GM19467 (cell line): Measurements from ENCODE around the gene VENTX.
"Not testable (repeated sequence)": the region's sequence is repeated elsewhere in the genome, so short reads cannot be mapped to it uniquely, and the experiment has no call there.

Experiments
- ATAC-seq: cut with Tn5 transposase; IDR thresholded peaks from one replicate; pipeline ENCODE4 v1.9.1; 2021; ENCODE audit warnings: mild to moderate bottlenecking, moderate library complexity; ENCODE audit not compliant: unreplicated experiment

The VENTX gene

DNA sequence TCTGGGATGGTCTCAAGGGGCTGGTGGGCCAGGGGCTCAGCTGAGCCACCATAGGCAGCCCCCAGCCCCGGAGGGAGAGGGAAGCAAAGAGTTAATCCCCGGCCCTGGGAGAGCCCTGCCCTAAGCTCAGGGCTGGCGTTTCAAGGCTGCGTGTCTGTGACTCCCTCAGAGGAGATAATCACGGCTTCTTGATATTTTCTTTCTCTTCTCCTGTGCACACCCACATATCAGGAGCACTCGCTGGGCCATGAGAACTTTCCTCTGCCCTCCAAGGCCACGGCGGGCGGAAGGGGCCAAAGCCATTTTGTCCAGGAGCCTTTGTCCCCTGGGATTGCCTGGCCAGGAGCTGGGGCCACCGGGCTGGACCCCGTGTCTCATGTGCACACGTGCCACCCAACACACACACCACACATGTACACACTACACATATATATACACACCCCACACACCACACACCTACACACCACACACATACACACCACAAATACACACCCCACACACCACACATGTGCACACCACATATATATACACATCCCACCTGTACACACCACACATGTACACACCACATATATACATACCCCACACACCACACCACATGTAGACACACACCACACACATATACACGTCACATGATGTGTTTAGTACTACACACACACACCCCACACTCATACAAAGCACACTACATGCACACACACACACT is 16.9 kb downstream of the VENTX start:
- ATAC-seq, result no peak

GRCh38 chr10:133255323-133255722 is 17.7 kb downstream of the VENTX start:
- no peak for ATAC-seq

DNA sequence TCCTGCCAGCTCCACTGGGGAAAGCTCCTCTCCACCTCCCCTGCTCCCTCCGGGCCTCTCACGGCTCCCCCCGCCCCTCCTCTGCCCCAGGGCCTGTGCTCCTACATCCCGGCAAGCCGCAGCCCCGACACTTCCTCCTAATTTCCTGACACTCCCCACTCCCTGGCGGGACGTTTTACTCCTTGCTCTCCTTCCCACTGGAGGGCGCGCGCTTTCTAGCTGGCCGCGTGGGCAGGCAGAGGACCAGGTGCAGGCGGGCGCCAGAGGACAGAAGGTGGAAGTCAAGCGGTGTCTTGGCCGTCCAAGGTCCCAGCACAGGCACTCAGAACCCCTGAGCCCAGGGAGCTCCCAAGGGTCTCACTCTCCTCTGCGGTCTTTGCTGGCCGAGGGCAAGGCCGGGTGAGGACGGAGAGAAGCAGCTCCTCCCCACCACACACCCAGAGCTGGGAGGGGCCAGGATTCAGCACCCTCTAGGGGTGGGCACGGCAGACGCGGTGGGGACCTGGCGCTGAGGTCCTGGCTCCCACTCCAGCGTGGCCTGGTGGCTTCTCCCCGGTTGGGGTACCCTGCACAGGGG is 19.9 kb downstream of the VENTX start:
- ATAC-seq, result no peak

DNA sequence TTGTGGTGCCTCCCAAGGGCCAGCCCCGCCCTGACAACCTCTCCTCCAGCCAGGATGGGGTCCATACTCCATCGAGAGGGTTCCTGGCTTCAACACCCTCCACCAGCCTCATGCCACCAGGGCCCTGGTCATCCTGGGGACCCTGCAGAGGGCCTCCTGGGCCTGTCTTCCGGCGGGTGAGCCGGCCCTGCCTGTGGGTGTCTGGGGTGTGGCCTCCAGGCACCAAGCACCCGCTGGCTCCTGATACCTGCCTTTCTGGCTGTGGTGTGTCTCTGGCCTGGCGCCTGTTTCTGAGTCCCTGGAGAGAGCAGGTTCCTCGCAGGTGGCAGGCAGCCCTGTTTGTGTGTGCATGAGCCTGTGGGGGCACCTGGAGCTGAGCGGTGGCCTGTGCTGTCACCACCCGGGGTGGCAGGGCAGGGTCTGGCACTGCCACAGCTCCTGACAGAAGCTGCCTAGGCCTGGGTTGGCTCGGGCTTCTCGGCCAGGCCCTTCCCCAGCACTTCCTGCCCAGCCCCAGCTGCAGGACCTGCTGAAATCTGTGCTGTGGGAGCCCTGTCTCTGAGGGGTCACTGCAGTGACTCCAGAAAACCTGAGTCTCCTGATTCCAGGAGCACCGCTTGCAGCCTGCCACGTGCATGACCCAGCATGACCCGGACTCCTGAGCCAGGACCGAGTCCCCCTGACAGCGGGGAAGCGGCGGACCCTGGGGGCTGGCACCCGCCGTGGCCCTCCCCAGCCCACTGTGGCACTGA is 20.6 kb downstream of the VENTX start:
- ATAC-seq, result no peak

DNA sequence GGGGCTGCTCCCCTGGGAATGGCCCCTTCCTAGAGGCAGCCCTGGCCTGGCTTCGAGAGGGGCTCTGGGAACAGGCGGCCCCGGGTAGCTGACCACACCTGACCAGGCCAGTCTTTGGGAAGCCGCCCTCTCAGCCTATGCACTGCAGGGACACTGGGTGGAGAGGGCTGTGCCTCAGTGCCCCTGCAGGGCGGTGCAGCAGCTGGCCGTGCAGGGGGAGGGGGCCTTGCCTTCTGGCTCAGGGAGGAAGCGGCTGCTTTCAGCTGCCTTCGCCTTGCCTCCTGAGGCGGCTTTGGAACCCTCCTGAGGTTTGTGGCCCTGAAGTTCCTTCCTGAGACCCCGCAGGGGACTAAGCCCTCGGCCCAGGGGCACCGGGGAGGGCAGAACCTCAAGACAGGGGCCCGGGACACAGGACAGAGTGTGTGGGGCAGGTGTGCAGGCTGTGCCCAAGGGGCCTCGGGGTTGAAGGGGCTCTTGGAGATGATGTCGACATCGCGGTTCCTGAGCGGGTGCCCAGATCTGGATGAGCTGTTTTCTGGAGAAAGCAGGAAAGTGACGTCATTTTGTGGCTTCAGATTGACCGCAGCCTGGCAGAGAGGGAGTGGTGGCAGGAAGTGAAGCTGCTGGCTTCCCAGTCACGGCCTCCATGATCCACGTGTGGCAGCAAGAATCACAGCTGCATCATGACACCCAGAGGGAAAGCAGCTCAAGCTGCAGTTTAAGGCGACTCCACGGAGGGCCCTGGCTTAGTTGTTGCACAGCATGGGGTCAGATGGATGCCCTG is 21.4 kb downstream of the VENTX start:
- no peak for ATAC-seq

- ATAC-seq, result no peak
Measured at GRCh38 chr10:133259602-133259989, 21.9 kb downstream of the VENTX start.

DNA sequence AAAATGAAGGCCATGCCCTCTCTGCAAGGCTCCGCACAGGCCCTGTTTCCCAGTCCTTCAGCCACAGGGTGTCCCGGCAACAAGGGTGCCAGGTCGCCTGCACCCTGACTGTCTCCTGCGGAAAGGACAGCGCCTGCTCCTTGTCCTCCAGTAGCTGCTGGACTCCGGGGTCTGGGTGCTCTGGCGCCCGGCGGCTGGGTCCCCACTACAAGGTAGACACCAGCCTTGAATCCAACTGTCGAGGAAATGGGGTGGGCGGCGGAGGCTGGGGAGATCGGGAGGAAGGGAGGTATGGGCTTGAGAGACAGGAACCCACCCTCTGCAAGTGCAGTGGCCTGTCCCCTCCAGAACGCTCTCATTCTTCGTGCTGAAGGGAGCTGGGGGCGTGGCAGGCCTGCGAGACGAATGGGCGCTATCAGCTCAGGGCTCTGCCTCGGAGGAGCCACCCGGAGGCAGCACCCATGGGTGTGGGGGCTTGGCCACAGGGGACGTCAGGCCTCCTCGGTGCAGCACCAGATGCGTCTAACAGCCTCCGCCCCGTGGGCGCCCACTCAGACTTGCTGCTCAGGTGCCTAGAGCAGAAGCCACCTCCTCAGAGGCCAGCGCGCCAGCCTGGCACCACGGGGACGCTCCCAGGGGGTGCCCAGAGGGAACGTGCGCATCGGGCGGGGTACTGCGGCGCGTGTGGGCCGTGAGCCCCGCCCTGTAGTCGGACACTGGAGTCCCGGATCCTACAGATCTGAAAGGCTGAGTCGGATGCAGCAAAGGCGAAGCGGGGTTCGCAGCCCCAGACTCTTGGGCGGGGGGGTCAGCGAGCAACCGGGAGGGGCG is 23.5 kb downstream of the VENTX start:
- peak; percentile 32 for ATAC-seq

GRCh38 chr10:133261726-133262325 is 24.2 kb downstream of the VENTX start:
- peak; percentile 33 for ATAC-seq

GRCh38 chr10:133262696-133263095 is 25.0 kb downstream of the VENTX start:
- no peak for ATAC-seq

GRCh38 chr10:133263674-133264073 is 26.0 kb downstream of the VENTX start:
- ATAC-seq, result no peak

GRCh38 chr10:133264461-133264860 is 26.8 kb downstream of the VENTX start:
- no peak for ATAC-seq

GRCh38 chr10:133265052-133265451 is 27.4 kb downstream of the VENTX start:
- not testable (repeated sequence) for ATAC-seq

- ATAC-seq, result no peak
Measured at GRCh38 chr10:133266056-133266795, 28.6 kb downstream of the VENTX start.

- no peak for ATAC-seq
Measured at GRCh38 chr10:133267293-133267692, 29.6 kb downstream of the VENTX start.

- ATAC-seq, result no peak
Measured at GRCh38 chr10:133267829-133268228, 30.2 kb downstream of the VENTX start.

DNA sequence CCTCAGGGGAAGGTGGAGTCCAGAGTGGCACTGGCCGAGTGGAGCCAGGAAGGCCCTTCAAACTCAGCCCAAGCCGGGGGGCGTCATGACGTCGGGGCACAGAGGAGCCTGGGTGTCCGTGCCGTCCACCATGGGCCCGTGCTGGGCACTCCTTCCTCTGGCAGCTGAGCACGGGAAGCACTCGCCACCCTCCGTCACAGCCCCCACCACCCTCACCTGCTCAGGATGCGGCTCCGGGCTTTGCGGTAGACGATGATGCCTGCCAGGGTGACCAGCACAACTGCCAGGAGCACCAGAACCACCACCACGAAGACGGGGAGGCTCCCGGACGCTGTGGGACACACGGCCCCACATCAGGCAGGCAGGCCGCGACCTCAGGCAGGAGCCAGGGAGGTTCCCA is 30.9 kb downstream of the VENTX start:
- no peak for ATAC-seq

GRCh38 chr10:133269367-133269766 is 31.7 kb downstream of the VENTX start:
- ATAC-seq, result no peak

DNA sequence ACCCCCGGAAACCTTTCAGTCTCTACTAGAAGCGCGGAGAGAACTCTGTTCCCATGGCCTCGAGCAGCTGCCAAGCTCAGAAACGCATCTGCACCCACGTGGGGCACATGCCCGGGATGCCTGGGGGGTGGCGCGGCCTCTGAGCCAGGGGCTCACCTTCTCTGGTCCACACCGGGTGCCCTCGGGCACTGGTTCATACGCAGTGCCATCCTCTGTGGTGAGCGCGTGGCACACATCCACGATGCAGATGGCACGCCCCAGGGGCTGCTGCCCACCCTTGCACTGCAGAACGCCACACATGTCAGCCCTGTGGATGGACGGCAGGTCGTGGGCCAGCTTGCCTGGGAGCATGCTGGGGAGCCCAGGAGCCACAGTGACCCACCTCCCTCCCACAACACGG is 32.5 kb downstream of the VENTX start:
- ATAC-seq, result no peak

DNA sequence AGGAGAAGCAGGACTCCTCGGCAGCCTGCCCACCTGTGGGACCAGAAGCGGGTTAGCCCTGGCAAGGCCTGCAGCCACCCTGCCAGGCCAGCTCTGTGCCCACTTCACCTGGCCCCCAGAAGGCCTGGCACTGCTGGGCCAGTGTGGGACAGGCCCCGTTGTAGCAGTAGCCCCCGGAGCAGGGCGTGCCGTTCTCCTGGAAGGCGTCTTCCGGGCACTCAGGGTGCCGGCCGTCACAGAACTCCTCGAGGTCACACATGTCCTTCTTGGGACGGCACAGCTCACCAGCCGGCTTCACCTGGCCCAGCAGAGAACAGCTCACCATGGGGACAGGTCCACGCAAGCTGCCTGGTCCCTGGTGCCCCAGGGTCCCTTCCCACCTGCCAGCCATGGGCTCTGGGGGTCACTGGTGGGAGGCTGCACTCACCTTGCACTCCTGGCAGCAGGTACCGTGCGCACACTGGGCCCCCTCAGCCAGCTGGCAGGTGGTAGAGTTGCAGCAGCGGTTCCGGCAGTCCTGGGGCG is 33.2 kb downstream of the VENTX start:
- no peak for ATAC-seq
